Transverse colon (tissue), 4 donors: ENCODE measurements around the gene DOCK10. TPM values are rescaled to one million over a fixed set of nuclear protein-coding genes. Genes with fewer than 3 reads are reported as not detected.

Source experiments
- DNase-seq: peaks from one replicate; pipeline ENCODE4 v3.0.0-alpha.2; 2019
- H3K27ac ChIP-seq, 4 donors: fragments of 200-600 bp; sonication (generic); 2 replicates each; pipeline ENCODE4 v1.5.1; 2016 to 2018; ENCODE audit warnings: inconsistent platforms in 4 of 4
- H3K27me3 ChIP-seq: fragments of 200-600 bp; sonication (generic); 2 replicates; pipeline ENCODE4 v1.5.1; 2017; ENCODE audit warnings: inconsistent platforms
- H3K36me3 ChIP-seq, 4 donors: fragments of 200-600 bp; sonication (generic); 2 replicates each; pipeline ENCODE4 v1.5.1; 2017 to 2019; ENCODE audit warnings: inconsistent platforms in 4 of 4
- H3K4me1 ChIP-seq, 4 donors: fragments of 200-600 bp; sonication (generic); 2 replicates each; pipeline ENCODE4 v1.5.1; 2017 to 2020; ENCODE audit warnings: inconsistent platforms in 4 of 4
- H3K4me3 ChIP-seq, 4 donors: fragments of 200-600 bp; sonication (generic); 1 replicate in 1 of 4; 2 replicates in 3 of 4; pipeline versions ENCODE4 v1.5.1 to v1.6.1; 2017 to 2019; ENCODE audit warnings: inconsistent platforms in 4 of 4
- H3K9me3 ChIP-seq, 2 donors: fragments of 200-600 bp; sonication (generic); 2 replicates each; pipeline ENCODE4 v1.5.1; 2017 to 2019; ENCODE audit warnings: inconsistent platforms in 2 of 2
- EP300 ChIP-seq: sonication (generic); formaldehyde crosslinking; IDR thresholded peaks from one replicate; pipeline ENCODE4 v1.6.1; 2017; ENCODE audit warnings: antibody characterized with exemption, low read depth
- POLR2A ChIP-seq: fragments of 450-650 bp; IDR thresholded peaks from one replicate; pipeline ENCODE4 v1.6.1; 2016; ENCODE audit warnings: antibody characterized with exemption, mild to moderate bottlenecking, moderate library complexity
- POLR2AphosphoS5 ChIP-seq, 3 donors: sonication (generic); formaldehyde crosslinking; IDR thresholded peaks; one replicate each; pipeline ENCODE4 v1.6.1; 2016; ENCODE audit warnings: antibody characterized with exemption in 3 of 3
- WGBS, 2 donors: methylation state at CpG; one replicate each; pipeline ENCODE4 v1.1.5; 2018; ENCODE audit warnings: low coverage in 1 of 2; 5-methylcytosine and 5-hydroxymethylcytosine counted together
- in situ Hi-C, 4 donors: fragments of 200-750 bp; cut with MboI; loops; one replicate each; pipeline versions ENCODE4 v1.15.0 to v1.15.1; 2017; ENCODE audit warnings: low sequenced_read_pairs in 3 of 4, low pct_ligation_motif_present in 1 of 4, low pct_unique_long_range_greater_than_20kb in 1 of 4
- intact Hi-C: fragments of 100-400 bp; cut with DNase I; formaldehyde crosslinking; loops from one replicate; pipeline ENCODE4 v1.15.1; 2023; ENCODE audit warnings: low total_unique reads
- total RNA-seq, 4 donors: library from RNA; depleted of rRNA; stranded (reverse); fragments of >200 nt; gene quantifications; one replicate each; pipeline ENCODE4 v1.1.0, GENCODE V29; 2016
- TF ChIP-seq, protein P1 (sequence below), 5 experiments: fragments of 200-600 bp in 3 of 5; fragments of 450-650 bp in 2 of 5; sonication (generic) in 3 of 5; IDR thresholded peaks; 1 replicate in 2 of 5; 2 replicates in 3 of 5; pipeline ENCODE4 v1.5.1; 2016 to 2017; ENCODE audit warnings: antibody characterized with exemption in 5 of 5, inconsistent platforms in 3 of 5, mild to moderate bottlenecking in 2 of 5, moderate library complexity in 1 of 5

DOCK10 gene
- total RNA-seq, 4 donors from 2014 or later, result 5.2 to 64.7 (median 14.5) TPM

DNA sequence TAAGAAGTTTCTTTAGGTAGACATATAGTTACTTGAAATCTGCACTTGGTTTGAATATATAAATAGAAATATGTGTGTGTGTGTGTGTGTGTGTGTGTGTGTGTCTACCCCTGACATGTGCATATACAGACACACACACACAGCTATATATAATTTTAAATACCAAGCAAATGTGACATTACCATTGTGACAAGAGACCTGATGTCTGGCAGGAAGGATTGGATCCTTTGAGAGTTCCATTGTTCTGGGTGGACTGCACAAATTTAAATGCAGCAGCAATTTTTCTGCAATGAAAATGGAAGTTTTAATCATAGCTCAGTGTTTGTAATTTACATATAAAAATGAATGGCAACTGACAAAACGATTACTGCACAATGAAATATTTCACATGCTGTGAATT, 238.3 kb downstream of the DOCK10 start:
- Histone ChIP-seq H3K36me3 (peaks cover 0 to 6% (median 0%) of the 10 kb centered on the region in 4 donors), H3K4me3 (no peak overlapping the region), H3K4me1 (no peaks in the 10 kb centered on the region), H3K27me3 (no peaks in the 10 kb centered on the region), H3K9me3 (no peaks in the 10 kb centered on the region), H3K27ac (no peak overlapping the region)
- TF ChIP-seq, protein P1, sequence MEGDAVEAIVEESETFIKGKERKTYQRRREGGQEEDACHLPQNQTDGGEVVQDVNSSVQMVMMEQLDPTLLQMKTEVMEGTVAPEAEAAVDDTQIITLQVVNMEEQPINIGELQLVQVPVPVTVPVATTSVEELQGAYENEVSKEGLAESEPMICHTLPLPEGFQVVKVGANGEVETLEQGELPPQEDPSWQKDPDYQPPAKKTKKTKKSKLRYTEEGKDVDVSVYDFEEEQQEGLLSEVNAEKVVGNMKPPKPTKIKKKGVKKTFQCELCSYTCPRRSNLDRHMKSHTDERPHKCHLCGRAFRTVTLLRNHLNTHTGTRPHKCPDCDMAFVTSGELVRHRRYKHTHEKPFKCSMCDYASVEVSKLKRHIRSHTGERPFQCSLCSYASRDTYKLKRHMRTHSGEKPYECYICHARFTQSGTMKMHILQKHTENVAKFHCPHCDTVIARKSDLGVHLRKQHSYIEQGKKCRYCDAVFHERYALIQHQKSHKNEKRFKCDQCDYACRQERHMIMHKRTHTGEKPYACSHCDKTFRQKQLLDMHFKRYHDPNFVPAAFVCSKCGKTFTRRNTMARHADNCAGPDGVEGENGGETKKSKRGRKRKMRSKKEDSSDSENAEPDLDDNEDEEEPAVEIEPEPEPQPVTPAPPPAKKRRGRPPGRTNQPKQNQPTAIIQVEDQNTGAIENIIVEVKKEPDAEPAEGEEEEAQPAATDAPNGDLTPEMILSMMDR (IDR thresholded peaks at IDR 0.05), result no peak
- no peak for TF ChIP-seq POLR2A
- no peak for TF ChIP-seq EP300
- TF ChIP-seq POLR2AphosphoS5 (IDR thresholded peaks at IDR 0.05), result no peak
- intact Hi-C loops (no loop called here), in situ Hi-C loops (loop anchor here in 1 of 4 donors (25.0 kb wide), 1 partner anchor 183 kb away; no protein-coding TSS in a partner anchor)
- DNase-seq, result no peak
- WGBS, 2 donors, result 93 to 95% methylated on average over 1 of the region's 1 CpG

DNA sequence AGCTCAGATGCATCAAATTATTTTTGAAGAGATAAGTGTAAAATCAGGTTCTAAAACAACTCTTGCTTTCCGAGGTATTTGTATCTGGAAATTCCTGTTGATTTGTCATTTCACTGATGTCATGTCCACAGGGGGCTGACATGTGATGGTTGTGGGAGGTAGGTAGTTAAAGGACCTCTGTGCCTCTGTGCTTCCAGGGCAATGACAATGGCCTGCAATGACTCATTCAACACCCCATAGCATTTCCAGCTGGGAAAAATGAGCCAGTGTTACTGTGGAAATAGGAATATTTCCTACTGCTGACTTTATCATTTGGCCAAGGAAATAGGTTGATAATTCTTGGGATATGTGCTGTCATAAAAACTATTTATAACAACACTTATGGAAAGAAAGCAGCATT, 239.9 kb downstream of the DOCK10 start:
- no peak for DNase-seq
- H3K27me3 ChIP-seq, result no peaks in the 10 kb centered on the region
- WGBS, 2 donors, result 72% methylated on average over 1 of the region's 1 CpG; no CpG with 5 or more reads in 1 of the 2 donors
- peaks cover 0 to 7% (median 3%) of the 10 kb centered on the region in 4 donors for H3K36me3 ChIP-seq
- H3K27ac ChIP-seq, result no peak overlapping the region
- no peak overlapping the region for H3K4me3 ChIP-seq
- in situ Hi-C loops, result loop anchor here in 1 of 4 donors (25.0 kb wide), 1 partner anchor 185 kb away; no protein-coding TSS in a partner anchor
- intact Hi-C loops, result no loop called here
- TF ChIP-seq EP300 (no peak), POLR2A (no peak), POLR2AphosphoS5 (IDR thresholded peaks at IDR 0.05) (no peak)
- TF ChIP-seq, protein P1 (IDR thresholded peaks at IDR 0.05), result no peak
- H3K4me1 ChIP-seq, result no peaks in the 10 kb centered on the region
- no peaks in the 10 kb centered on the region for H3K9me3 ChIP-seq

DNA sequence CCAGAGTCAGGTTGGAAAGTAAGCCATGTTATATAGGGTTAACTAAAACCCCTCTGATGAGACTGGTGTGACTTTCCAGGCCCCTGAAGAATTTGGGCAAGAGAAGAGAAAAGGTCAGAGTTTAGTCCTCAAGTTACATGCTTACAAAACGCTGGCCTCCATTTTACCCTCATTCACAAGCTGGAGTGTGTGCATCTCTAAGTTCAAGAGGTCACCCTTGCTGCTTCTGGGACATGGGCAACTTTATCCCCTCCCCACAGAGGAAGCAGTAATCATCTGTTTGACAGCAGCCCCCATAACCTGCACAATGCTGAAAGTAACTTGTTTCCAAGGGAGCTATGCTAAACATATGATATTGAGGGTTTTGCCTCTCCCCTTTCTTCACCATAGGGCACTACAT, 240.9 kb downstream of the DOCK10 start:
- intact Hi-C loops (no loop called here), in situ Hi-C loops (loop anchor here in 1 of 4 donors (25.0 kb wide), 1 partner anchor 186 kb away; no protein-coding TSS in a partner anchor)
- Histone ChIP-seq H3K4me1 (no peaks in the 10 kb centered on the region), H3K27ac (no peak overlapping the region), H3K9me3 (no peaks in the 10 kb centered on the region), H3K27me3 (no peaks in the 10 kb centered on the region), H3K36me3 (peaks cover 0 to 7% (median 3%) of the 10 kb centered on the region in 4 donors), H3K4me3 (no peak overlapping the region)
- WGBS, 2 donors, result 33 to 71% methylated on average over 1 of the region's 1 CpG
- DNase-seq, result no peak
- TF ChIP-seq POLR2A (no peak), POLR2AphosphoS5 (IDR thresholded peaks at IDR 0.05) (no peak), EP300 (no peak)
- TF ChIP-seq, protein P1 (IDR thresholded peaks at IDR 0.05), result no peak

DNA sequence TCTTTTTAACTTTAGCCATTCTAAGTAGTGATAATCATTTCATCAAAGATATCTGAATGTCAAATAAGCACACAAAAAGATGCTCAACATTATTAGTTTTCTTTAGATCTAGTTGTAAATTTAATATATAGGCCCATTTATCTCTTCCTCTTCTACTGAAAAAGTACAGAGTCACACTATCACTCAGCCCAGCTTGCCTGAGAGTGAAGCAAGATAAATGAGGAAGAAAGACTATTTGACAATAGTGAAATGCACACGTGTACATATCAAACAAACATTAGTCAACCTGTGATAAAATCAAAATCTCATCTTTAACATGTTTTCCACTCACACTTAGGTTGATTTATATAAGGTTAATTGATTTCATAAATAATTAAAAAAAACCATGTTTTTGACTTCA, 242.6 kb downstream of the DOCK10 start:
- no peak for DNase-seq
- WGBS, 2 donors, result 44 to 58% methylated on average over 1 of the region's 1 CpG
- TF ChIP-seq, protein P1 (IDR thresholded peaks at IDR 0.05), result no peak
- intact Hi-C loops, result no loop called here
- Histone ChIP-seq H3K4me3 (no peak overlapping the region), H3K27me3 (no peaks in the 10 kb centered on the region), H3K27ac (no peak overlapping the region), H3K9me3 (no peaks in the 10 kb centered on the region), H3K36me3 (peaks cover 0 to 7% (median 3%) of the 10 kb centered on the region in 4 donors), H3K4me1 (no peaks in the 10 kb centered on the region)
- in situ Hi-C loops, result loop anchor here in 2 of 4 donors (10.0 to 25.0 kb wide), 2 partner anchors 188 to 205 kb away; no protein-coding TSS in a partner anchor
